ENCODE results near the gene CCNB1. TPM values are rescaled to one million over a fixed set of nuclear protein-coding genes. Genes with fewer than 3 reads are reported as not detected.
A peak's percentile ranks its signal among the peaks of the same experiment; 100 is the strongest.
"Not testable (repeated sequence)": the region's sequence is repeated elsewhere in the genome, so short reads cannot be mapped to it uniquely, and the experiment has no call there.

The CCNB1 gene
- total RNA-seq, 3 donors from 2014 or later = 9.5 to 54.7 (median 10.7) TPM

GRCh38 chr5:69167493-69167855 lies 524 bp downstream of the CCNB1 start:
- ATAC-seq (no peak), DNase-seq (no peak)
- H3K36me3 ChIP-seq (ENCODE audit: low read depth) = no peaks in the 10 kb centered on the region
- peak overlapping the region; percentile 37 for H3K4me3 ChIP-seq
- intact Hi-C loops (cut with DNase I, micrococcal nuclease) = no loop called here
- H3K9me3 ChIP-seq = no peaks in the 10 kb centered on the region
- peaks cover 16% of the 10 kb centered on the region for H3K4me1 ChIP-seq (ENCODE audit: low read depth)
- no peak for TF ChIP-seq CTCF (IDR thresholded peaks at IDR 0.05)

GRCh38 chr5:69167929-69168328 lies 979 bp downstream of the CCNB1 start:
- Histone ChIP-seq H3K36me3 (ENCODE audit: low read depth) (no peaks in the 10 kb centered on the region), H3K9me3 (no peaks in the 10 kb centered on the region), H3K4me1 (ENCODE audit: low read depth) (peaks cover 16% of the 10 kb centered on the region), H3K4me3 (no peak overlapping the region)
- intact Hi-C loops (cut with DNase I, micrococcal nuclease) = no loop called here
- ATAC-seq = no peak
- no peak for DNase-seq
- no peak for TF ChIP-seq CTCF (IDR thresholded peaks at IDR 0.05)

GRCh38 chr5:69170495-69170894 lies 3.5 kb downstream of the CCNB1 start:
- TF ChIP-seq CTCF (IDR thresholded peaks at IDR 0.05) = no peak
- H3K9me3 ChIP-seq = no peaks in the 10 kb centered on the region
- H3K36me3 ChIP-seq (ENCODE audit: low read depth) = no peaks in the 10 kb centered on the region
- no peak overlapping the region for H3K4me3 ChIP-seq
- intact Hi-C loops (cut with DNase I, micrococcal nuclease) = no loop called here
- DNase-seq (no peak), ATAC-seq (no peak)
- peaks cover 16% of the 10 kb centered on the region for H3K4me1 ChIP-seq (ENCODE audit: low read depth)

- Histone ChIP-seq H3K4me3 (no peak overlapping the region), H3K36me3 (ENCODE audit: low read depth) (no peaks in the 10 kb centered on the region), H3K4me1 (ENCODE audit: low read depth) (peaks cover 16% of the 10 kb centered on the region), H3K9me3 (no peaks in the 10 kb centered on the region)
- DNase-seq (no peak), ATAC-seq (no peak)
- no peak for TF ChIP-seq CTCF (IDR thresholded peaks at IDR 0.05)
- intact Hi-C loops (cut with DNase I, micrococcal nuclease) = no loop called here
Observed at GRCh38 chr5:69170969-69171368, 4.0 kb downstream of the CCNB1 start.

GRCh38 chr5:69181659-69182293 lies 14.8 kb downstream of the CCNB1 start:
- intact Hi-C loops (cut with DNase I, micrococcal nuclease) = not testable (repeated sequence)

GRCh38 chr5:69184621-69185020 lies 17.7 kb downstream of the CCNB1 start:
- intact Hi-C loops (cut with DNase I, micrococcal nuclease) = no loop called here
- H3K36me3 ChIP-seq (ENCODE audit: low read depth) = no peaks in the 10 kb centered on the region
- ATAC-seq = no peak
- H3K4me3 ChIP-seq = no peak overlapping the region
- peaks cover 6% of the 10 kb centered on the region for H3K4me1 ChIP-seq (ENCODE audit: low read depth)
- no peaks in the 10 kb centered on the region for H3K9me3 ChIP-seq
- no peak for TF ChIP-seq CTCF (IDR thresholded peaks at IDR 0.05)
- no peak for DNase-seq

More at GRCh38 chr5:69181659-69182293, 14.8 kb downstream of the CCNB1 start:
- DNase-seq; H3K9me3 ChIP-seq; H3K36me3 ChIP-seq (ENCODE audit: low read depth); H3K4me3 ChIP-seq; ATAC-seq; H3K4me1 ChIP-seq (ENCODE audit: low read depth): not testable (repeated sequence)

All from mucosa of descending colon (tissue), 3 donors.